GM18870 (cell line): Measurements from ENCODE around the gene NR2C2.
A peak's percentile ranks its signal among the peaks of the same experiment; 100 is the strongest.

Experiments
- ATAC-seq: cut with Tn5 transposase; IDR thresholded peaks from one replicate; pipeline ENCODE4 v1.9.1; 2021; ENCODE audit warnings: moderate library complexity; ENCODE audit not compliant: unreplicated experiment

The NR2C2 gene

DNA sequence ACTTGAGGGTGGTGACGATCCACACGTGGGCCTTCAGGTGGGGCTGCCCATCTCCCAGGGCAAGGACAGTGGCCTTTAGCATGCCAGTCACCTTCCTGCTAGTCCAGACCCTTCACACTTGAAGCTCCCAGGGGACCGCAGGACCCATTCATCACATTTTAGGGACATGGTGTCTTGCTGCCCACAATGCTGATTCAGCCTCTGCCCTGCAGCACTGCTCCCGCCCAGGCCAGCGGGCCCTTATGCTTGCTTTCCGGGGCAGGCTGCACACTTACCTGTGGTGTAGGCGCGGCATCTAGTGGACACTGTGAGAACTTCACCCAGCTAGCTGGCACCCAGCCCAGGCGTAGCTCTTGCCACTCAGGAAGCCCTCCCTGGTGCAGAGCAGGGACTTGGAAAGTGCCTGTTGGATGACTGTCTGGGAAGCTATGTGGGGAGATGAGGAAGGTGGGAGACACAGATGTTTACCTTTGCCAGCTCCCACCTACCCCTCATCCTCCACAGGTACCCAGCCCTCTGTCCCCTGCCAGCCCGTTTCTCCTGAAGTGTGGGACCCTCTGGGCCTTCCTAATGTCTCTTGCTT lies 26.3 kb upstream of the NR2C2 start:
- ATAC-seq = no peak

- no peak for ATAC-seq
Observed at GRCh38 chr3:14921811-14922705, 25.3 kb upstream of the NR2C2 start.

DNA sequence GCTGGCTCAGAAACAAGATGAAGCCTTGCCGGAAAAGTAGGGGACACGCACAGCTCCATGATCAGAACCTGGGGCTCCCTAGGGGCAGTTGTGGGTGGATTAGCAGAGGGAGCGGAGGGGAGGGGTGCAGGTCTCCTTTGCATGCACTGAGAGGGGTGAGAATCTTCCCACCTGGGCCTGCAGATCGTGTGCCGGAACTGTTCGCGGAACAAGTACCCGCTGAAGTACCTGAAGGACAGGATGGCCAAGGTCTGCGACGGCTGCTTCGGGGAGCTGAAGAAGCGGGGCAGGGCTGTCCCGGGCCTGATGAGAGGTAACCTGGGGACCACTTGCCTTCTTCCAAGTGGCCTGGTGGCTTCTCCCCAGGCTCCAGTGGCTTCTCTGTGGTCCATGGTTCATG lies 24.5 kb upstream of the NR2C2 start:
- ATAC-seq = no peak

DNA sequence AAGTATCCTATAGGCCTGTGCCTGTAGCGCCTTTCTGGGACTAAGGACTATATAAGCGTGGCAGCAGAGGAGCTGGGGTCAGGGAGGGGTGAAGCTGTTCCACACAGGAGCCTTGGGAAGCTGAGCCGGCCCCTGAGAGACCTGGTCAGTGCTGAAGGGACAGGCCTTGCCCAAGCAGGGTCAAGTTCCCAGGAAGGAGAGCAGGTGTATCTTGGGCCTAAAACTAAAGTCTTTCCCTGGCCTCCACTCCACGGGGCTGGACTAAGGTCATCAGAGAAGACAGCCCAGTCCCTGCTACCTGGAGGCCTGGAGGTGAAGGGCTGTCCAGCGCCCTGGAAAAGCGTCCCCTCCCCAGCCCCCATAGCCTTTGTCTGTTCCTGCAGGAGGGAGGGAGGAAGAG lies 23.9 kb upstream of the NR2C2 start:
- ATAC-seq = no peak

DNA sequence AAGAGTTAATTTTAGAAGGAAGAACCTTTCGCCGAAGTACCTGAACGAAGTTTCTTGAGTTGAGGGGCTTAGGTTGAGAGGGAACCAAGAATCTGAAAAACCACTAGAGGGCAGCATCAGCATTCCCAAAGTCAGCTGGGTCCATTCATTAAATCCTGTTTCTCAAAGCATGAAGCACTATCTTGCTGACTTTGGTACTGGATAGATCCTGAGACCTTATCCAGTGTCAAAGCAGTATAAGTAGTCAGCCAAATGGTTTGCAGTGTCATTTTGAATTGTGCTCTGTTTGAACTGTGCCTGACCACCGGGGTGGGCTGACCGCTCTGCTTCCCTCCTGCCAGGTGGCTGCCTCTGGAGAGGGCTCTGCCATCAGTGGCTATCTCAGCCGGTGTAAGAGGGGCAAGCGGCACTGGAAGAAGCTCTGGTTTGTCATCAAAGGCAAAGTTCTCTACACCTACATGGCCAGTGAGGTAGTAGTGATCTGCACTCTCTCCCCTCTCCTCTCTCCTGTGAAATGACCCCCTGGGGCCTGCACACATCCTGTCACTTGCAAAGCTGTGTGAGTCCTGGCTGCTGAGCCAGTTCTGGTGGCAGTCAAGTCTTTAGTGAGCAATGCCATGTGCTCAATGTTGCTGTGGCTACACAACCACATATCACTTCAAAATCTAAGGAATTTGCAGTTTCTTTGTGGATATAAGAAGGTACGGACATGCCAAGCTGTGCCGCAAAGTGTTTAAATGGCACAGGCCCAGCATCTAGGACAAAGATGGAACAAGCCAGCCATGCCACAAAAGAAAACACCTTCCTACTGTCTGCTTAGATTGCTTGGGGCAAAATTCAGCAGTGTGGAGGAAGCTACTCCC lies 21.4 kb upstream of the NR2C2 start:
- no peak for ATAC-seq

DNA sequence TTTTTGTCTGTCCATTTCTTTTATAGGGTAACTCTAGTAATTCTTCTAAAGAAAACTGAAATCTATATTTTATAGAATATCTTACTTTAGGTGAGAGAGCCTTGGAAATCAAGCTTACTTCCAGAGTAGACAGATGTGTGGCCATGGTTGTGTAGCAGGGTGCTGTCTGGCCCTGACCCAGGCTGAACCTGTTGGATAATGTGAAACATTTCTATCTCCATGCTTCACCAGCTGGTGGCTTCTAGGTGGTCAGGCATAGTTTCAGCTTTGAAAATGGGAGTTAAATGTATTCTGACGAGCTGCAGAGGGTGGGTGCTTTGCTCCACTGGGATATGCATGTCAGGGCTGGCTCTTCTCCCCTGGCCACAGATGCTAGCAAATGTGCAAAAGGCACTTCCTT lies 20.8 kb upstream of the NR2C2 start:
- ATAC-seq = no peak

GRCh38 chr3:14927308-14927707 lies 20.1 kb upstream of the NR2C2 start:
- ATAC-seq = no peak

GRCh38 chr3:14929310-14930074 lies 17.9 kb upstream of the NR2C2 start:
- no peak for ATAC-seq

DNA sequence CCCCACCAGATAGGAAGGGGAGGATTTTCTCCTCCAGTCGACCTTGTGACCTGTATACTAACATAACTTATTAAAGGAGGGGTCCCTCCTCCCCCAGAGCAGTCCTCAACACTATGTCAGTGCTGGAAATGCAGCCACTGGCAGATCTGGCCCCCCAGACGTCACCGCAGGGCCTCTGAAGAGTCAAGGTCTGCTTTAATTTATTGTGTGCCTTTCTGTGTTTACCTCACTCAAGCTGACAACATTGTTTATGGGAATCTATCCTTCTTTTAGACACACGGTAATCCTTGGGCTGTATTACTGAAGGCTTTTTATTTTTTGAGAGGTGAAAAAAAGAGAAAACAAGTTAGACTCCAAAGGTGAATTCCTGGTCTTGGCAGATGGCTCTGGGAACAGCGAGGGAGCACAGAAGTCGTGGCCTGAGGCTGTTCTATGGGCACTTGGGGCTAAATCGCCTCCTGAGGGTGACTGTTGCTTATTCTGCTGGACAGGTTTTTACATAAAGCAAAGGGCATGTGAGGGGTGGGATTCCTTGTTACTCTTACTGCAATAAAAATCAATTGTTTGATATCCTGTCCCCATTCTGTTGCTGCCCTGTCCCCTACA lies 13.5 kb upstream of the NR2C2 start:
- ATAC-seq = no peak

- ATAC-seq = no peak
Observed at GRCh38 chr3:14935592-14936345, 11.6 kb upstream of the NR2C2 start.

GRCh38 chr3:14938954-14939353 lies 8.4 kb upstream of the NR2C2 start:
- ATAC-seq = no peak

DNA sequence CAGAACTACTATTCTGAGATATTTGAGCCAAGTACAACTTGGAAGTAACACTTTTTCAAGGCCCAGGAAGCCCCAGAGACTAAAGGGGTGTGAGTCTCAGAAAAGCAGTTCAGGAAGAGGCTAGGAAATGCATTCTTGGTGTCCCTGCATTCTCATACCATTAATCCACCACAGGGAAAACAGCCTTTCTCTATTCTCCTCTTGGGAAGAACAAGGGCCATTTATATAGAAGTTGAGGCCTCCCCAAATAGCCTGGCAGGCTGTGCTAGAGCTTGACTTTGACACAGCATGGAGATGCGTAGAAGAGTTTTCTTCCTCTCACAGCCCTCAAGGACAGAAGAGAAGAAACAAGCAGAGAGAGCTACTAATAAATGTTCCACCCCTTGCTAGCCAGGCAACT lies 5.5 kb upstream of the NR2C2 start:
- ATAC-seq = no peak

DNA sequence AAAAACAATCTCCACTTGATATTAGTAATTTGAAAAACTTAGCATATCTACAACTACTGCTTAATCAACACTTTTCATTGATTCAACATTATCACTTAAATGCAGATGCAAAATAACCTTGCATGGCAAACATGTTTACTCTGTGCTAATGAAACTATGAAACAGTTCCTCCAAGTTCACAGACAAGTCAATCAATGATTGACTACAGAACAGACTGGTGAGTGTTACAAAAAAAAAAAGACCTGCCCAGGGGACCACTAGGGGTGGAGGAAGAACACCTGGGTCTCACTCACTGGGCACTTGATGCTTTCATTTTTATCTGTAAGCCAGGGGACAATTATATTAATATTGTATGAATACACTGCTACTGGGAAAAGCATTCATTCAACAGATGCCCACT lies 4.3 kb upstream of the NR2C2 start:
- ATAC-seq = no peak

- no peak for ATAC-seq
Observed at GRCh38 chr3:14946236-14946635, 1.1 kb upstream of the NR2C2 start.

GRCh38 chr3:14946739-14947099 lies 664 bp upstream of the NR2C2 start:
- no peak for ATAC-seq

DNA sequence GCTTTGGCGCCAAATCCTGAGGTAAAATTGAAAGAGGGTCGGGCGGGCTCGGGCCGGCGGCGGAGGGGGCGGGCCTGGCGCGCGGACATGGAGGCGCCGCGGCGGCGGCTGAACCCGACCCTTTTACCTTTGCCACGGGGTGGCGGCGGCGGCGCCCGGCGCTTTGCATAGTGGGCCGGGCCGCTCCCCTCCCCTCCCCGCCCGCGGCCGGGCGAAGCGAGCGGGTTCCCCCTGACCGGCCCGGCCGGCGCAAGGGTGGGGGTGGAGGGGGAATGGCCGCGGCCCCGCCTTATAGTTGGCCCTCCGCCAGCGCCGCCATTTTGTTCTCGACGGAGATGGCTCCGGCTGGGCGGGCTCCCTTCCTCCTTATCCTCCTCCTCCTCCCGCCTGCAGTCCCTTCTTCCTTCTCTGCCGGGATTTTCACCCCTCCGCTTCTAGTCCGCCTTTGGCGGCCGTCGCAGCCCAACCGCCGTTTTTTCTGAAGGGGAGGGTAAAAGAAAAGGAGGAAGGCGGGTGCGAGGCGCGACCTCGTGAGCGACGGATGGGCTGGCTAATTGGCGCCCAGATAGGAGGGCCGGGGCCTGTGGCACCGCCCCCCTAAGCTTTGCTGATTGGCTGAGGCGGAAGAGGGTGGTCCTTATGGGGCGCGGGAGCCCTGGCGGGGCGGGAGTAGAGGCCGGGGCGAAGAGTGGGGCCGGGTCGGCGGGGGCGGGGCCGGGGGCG lies 664 bp downstream of the NR2C2 start:
- peak; percentile 91 for ATAC-seq

DNA sequence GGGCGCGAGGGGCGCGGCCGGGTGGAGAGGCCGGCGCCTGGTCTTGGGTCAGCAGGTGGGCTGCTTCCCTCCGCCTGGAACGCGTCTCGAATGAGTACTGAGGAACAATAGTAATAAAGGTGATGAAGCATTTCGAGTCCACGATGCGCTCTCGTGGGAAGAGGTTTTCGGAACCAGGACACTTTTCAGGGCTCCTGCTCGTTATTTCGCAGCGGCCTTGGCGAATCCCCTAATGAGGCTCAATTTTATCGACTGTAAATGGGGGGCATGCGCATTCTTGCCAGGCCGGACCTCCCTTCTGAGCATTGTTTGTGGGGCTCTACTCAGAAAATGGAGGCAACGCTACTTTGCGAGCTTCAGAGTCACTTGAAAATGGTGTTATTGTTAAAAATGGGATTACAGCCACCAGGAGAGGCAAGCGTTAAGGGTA lies 1.2 kb downstream of the NR2C2 start:
- ATAC-seq = no peak

DNA sequence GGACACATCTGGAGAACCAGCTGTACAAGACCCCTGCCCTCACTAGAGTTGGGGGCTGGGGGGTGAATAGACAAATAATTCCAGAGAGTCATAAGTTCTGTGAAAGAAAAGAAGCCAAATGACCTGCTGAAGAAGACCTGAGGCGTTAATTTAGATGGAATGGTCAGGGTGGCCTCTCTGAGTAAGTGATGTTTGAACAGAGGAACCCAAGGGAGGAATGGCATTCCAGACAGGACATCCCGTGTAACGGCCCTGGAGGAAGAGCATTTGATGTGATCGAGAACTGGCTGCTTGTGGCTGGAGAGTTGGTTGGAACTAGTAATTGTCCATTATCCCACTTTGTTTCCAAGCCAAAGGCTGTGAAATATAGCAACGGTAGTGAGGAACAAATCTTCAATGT lies 1.7 kb downstream of the NR2C2 start:
- ATAC-seq = no peak

DNA sequence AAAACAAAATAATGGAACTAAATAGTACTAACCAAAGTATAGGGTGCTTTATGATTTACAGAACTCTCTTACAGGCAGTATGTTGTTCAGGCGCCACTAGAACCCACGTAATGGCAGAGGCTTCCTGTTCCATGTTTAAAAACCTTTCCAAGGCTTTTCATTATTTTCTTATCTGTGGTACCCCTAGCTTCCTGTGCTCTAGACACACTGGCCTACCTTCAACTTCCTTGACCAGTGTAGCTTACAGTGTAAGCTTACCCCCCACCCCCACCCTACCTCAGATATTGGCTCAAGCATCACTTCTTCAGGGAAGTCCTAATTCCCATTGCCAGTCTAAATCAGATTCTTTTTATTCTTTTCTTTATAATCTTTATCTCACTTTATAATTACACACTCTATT lies 2.9 kb downstream of the NR2C2 start:
- no peak for ATAC-seq
